ENCODE results near the gene CDY1B. TPM values are rescaled to one million over a fixed set of nuclear protein-coding genes. Genes with fewer than 3 reads are reported as not detected.

CDY1B gene
- not detected in 2 replicates for total RNA-seq

GRCh38 chrY:24047919-24048318, at the start of gene CDY1B:
TSS of gene CDY1B (minus strand) at chrY:24048019. CDS start at chrY:24047688, 331 bp downstream.

Data from cardiac atrium fibroblast (primary cell).